Fibroblast of lung (primary cell): Measurements from ENCODE around the gene STX17. TPM values are rescaled to one million over a fixed set of nuclear protein-coding genes. Genes with fewer than 3 reads are reported as not detected.

Source experiments
- DNase-seq, 2 donors: peaks; one replicate each; pipeline versions ENCODE4 v3.0.0 to v3.0.0-alpha.2; 2010; ENCODE audit warnings: low read depth in 2 of 2
- H2AFZ ChIP-seq: 2 replicates; pipeline ENCODE4 v1.5.1; 2012; ENCODE audit warnings: low read length, control low read depth, inconsistent platforms
- H3K27ac ChIP-seq: 2 replicates; pipeline ENCODE4 v1.5.1; 2011; ENCODE audit warnings: low read length, control low read depth; ENCODE audit not compliant: insufficient read depth
- H3K27me3 ChIP-seq: 2 replicates; pipeline ENCODE4 v1.5.1; 2011; ENCODE audit warnings: mild to moderate bottlenecking, low read length; ENCODE audit not compliant: control insufficient read depth, insufficient read depth
- H3K36me3 ChIP-seq: 2 replicates; pipeline ENCODE4 v1.5.1; 2011; ENCODE audit warnings: low read length; ENCODE audit not compliant: control insufficient read depth, insufficient read depth
- H3K4me1 ChIP-seq: 2 replicates; pipeline ENCODE4 v1.5.1; 2011; ENCODE audit warnings: low read length; ENCODE audit not compliant: control insufficient read depth, insufficient read depth; ENCODE audit errors: extremely low read depth
- H3K4me2 ChIP-seq: 2 replicates; pipeline ENCODE4 v1.5.1; 2011; ENCODE audit warnings: low read length, control low read depth; ENCODE audit not compliant: insufficient read depth; ENCODE audit errors: extremely low read depth
- H3K4me3 ChIP-seq, 4 experiments: fragments of 200-600 bp in 1 of 4; sonication (generic) in 1 of 4; replicated peaks in 1 of 4; 2 replicates each; pipeline ENCODE4 v1.5.1; 2011 to 2016; ENCODE audit warnings: low read length in 4 of 4, low read depth in 3 of 4, mild to moderate bottlenecking in 3 of 4, control low read depth in 2 of 4, inconsistent platforms in 1 of 4, mixed read lengths in 1 of 4; ENCODE audit not compliant: insufficient read depth in 1 of 4; ENCODE audit errors: control extremely low read depth in 1 of 4
- H3K79me2 ChIP-seq: 2 replicates; pipeline ENCODE4 v1.5.1; 2012; ENCODE audit warnings: mild to moderate bottlenecking, low read length, inconsistent platforms; ENCODE audit not compliant: control insufficient read depth, insufficient read depth
- H3K9ac ChIP-seq: 2 replicates; pipeline ENCODE4 v1.5.1; 2011; ENCODE audit warnings: mild to moderate bottlenecking, low read length, control low read depth; ENCODE audit not compliant: insufficient read depth
- H3K9me3 ChIP-seq: 2 replicates; pipeline ENCODE4 v1.5.1; 2012; ENCODE audit warnings: low read depth, low read length; ENCODE audit not compliant: control insufficient read depth, insufficient read depth
- H4K20me1 ChIP-seq: 2 replicates; pipeline ENCODE4 v1.5.1; 2011; ENCODE audit warnings: low read length; ENCODE audit not compliant: control insufficient read depth, insufficient read depth; ENCODE audit errors: extremely low read depth
- CTCF ChIP-seq, 2 donors: IDR thresholded peaks in 1 of 2; conservative IDR thresholded peaks in 1 of 2; 1 replicate in 1 of 2; 2 replicates in 1 of 2; pipeline ENCODE4 v1.5.1; 2011 to 2012; ENCODE audit warnings: low read length in 2 of 2, control low read depth in 1 of 2, inconsistent platforms in 1 of 2, low read depth in 1 of 2, mild to moderate bottlenecking in 1 of 2
- EZH2 ChIP-seq: IDR thresholded peaks from 2 replicates; pipeline ENCODE4 v1.5.1; 2012; ENCODE audit warnings: low read length, control low read depth, mild to moderate bottlenecking; ENCODE audit errors: missing control alignments
- polyA plus RNA-seq, 2 donors: library from polyadenylated mRNA; depleted of rRNA in 1 of 2; stranded (reverse) in 1 of 2; unstranded in 1 of 2; fragments of >200 nt; gene quantifications; 2 replicates each; pipeline ENCODE4 v1.2.1, GENCODE V29; 2011 to 2012; ENCODE audit warnings: missing spikeins in 1 of 2
- total RNA-seq: library from RNA; depleted of rRNA; stranded (reverse); fragments of >200 nt; gene quantifications from 2 replicates; pipeline ENCODE4 v1.2.1, GENCODE V29; 2014

STX17 gene
- total and polyA plus RNA-seq, 2 donors (not counting 1 experiment from before 2014, with no cell fraction given) = 18.8 to 27.9 TPM

DNA sequence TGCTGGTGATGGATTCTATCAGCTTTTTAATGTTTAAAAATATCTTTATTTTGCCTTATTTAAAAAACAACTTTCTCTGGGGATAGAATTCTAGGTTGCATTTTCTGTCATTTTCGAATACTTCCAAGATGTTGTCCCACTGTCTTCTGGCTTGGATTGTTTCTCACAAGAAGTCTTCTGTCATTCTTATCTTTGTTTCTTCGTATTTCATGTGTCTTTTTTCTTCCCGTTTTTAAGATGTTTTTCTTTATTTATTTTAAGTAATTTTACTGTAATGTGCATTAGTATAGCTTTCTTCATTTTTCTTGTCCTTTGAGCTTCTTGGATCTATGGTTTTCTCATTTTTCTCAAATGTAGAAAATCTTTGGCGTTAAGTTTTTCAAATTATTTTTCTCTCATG is 19.1 kb downstream of the STX17 start:
- Histone ChIP-seq H2AFZ (no peak overlapping the region), H3K9ac (no peak overlapping the region), H4K20me1 (no peaks in the 10 kb centered on the region), H3K36me3 (peaks cover 4% of the 10 kb centered on the region), H3K4me1 (no peaks in the 10 kb centered on the region), H3K27ac (no peak overlapping the region), H3K79me2 (no peaks in the 10 kb centered on the region), H3K4me3 (no peak overlapping the region), H3K4me2 (no peak overlapping the region), H3K9me3 (no peaks in the 10 kb centered on the region), H3K27me3 (no peaks in the 10 kb centered on the region)
- TF ChIP-seq CTCF (conservative IDR thresholded peaks at IDR 0.05 in 1 of 2, IDR thresholded peaks at IDR 0.05 in 1 of 2; ENCODE audit: low read depth in 1 of 2, low read length in 2 of 2) (no peak), EZH2 (no peak)
- DNase-seq = no peak

DNA sequence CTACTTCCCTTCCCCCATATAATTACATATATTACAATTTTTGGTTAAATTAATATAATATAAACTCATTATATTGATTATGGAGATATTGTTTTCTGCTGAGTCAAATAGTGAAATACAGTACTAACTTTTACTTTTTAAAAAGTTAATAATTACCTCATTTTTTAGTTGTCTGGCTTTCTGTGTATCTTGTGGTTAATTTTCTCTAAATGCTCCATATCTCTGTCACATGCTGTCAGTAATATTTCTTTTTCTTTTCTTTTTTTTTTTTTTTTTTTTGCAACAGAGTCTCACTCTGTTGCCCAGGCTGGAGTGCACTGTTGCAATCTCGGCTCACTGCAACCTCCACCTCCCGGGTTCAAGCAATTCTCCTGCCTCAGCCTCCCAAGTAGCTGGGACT is 23.2 kb downstream of the STX17 start:
- Histone ChIP-seq H3K9me3 (no peaks in the 10 kb centered on the region), H4K20me1 (no peaks in the 10 kb centered on the region), H3K4me3 (no peak overlapping the region), H3K36me3 (no peaks in the 10 kb centered on the region), H3K4me1 (no peaks in the 10 kb centered on the region), H2AFZ (no peak overlapping the region), H3K27ac (no peak overlapping the region), H3K9ac (no peak overlapping the region), H3K27me3 (no peaks in the 10 kb centered on the region), H3K79me2 (no peaks in the 10 kb centered on the region), H3K4me2 (no peak overlapping the region)
- TF ChIP-seq EZH2 (no peak), CTCF (conservative IDR thresholded peaks at IDR 0.05 in 1 of 2, IDR thresholded peaks at IDR 0.05 in 1 of 2; ENCODE audit: low read depth in 1 of 2, low read length in 2 of 2) (no peak)
- DNase-seq = no peak

DNA sequence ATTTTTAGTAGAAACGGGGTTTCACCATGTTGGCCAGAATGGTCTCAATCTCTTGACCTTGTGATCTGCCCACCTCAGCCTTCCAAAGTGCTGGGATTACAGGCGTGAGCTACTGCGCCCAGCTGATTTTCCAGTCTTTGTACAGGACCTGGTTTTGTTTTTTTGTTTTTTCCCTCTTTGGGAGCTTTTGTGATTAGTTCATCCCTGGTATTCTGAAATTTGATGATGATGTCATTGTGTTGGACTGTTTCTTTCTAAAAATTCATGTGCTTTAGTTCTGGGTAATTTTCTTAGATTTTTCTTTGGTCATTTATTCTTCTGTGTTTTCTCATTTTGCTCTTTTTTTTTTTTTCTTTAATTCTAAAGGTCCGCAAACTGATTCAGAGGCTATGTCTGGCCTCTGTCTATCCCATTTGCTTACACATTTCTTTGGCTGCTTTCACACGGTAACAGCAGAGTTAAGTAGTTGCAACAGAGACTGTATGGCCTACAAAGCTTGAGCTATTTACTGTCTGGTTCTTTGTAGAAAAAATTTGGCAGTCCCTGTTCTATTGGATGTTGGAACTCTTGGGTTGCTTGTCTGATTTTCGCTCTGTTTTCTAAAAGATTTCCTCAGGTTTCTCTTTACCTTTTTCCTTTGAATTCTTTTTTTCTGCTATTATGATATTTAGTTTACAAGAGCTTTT is 24.8 kb downstream of the STX17 start:
- no peak overlapping the region for H3K9ac ChIP-seq
- no peaks in the 10 kb centered on the region for H3K4me1 ChIP-seq
- H3K9me3 ChIP-seq = no peaks in the 10 kb centered on the region
- no peaks in the 10 kb centered on the region for H3K79me2 ChIP-seq
- H4K20me1 ChIP-seq = no peaks in the 10 kb centered on the region
- H3K36me3 ChIP-seq = no peaks in the 10 kb centered on the region
- no peak for TF ChIP-seq EZH2
- H2AFZ ChIP-seq = no peak overlapping the region
- H3K27ac ChIP-seq = no peak overlapping the region
- DNase-seq = peak; percentile 4 to 17
- H3K27me3 ChIP-seq = no peaks in the 10 kb centered on the region
- no peak overlapping the region for H3K4me2 ChIP-seq
- H3K4me3 ChIP-seq = no peak overlapping the region
